AG10803 (cell line): ENCODE results near the gene GLT6D1.

ENCODE experiments used
- DNase-seq: peaks from one replicate; pipeline ENCODE4 v3.0.0; 2010; ENCODE audit warnings: low read depth
- H3K4me3 ChIP-seq: 2 replicates; pipeline ENCODE4 v1.5.1; 2011; ENCODE audit warnings: mild to moderate bottlenecking, low read length, control low read depth
- TF ChIP-seq, protein P1 (sequence below): conservative IDR thresholded peaks from 2 replicates; pipeline ENCODE4 v1.5.1; 2011; ENCODE audit warnings: mild to moderate bottlenecking, low read length, control low read depth, inconsistent platforms

The GLT6D1 gene

DNA sequence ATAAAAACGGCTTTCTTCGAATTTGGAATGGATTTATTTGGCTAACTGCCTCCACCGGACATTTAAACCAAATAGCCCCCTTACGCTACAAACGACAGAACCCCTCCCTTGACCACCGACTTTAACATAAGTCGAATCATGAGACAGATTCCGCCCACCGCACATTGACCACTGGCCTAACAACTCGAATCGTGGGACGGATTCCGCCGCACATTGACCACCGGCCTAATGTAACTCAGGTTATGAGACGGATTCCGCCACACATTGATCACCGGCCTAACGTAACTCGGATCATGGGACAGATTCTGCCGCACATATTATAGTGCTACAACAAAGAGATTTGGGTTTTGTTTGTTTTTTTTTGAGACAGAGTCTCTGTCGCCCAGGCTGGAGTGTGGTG, 21.1 kb upstream of the GLT6D1 start:
- DNase-seq: no peak
- TF ChIP-seq, protein P1, sequence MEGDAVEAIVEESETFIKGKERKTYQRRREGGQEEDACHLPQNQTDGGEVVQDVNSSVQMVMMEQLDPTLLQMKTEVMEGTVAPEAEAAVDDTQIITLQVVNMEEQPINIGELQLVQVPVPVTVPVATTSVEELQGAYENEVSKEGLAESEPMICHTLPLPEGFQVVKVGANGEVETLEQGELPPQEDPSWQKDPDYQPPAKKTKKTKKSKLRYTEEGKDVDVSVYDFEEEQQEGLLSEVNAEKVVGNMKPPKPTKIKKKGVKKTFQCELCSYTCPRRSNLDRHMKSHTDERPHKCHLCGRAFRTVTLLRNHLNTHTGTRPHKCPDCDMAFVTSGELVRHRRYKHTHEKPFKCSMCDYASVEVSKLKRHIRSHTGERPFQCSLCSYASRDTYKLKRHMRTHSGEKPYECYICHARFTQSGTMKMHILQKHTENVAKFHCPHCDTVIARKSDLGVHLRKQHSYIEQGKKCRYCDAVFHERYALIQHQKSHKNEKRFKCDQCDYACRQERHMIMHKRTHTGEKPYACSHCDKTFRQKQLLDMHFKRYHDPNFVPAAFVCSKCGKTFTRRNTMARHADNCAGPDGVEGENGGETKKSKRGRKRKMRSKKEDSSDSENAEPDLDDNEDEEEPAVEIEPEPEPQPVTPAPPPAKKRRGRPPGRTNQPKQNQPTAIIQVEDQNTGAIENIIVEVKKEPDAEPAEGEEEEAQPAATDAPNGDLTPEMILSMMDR: no peak
- no peak overlapping the region for H3K4me3 ChIP-seq

DNA sequence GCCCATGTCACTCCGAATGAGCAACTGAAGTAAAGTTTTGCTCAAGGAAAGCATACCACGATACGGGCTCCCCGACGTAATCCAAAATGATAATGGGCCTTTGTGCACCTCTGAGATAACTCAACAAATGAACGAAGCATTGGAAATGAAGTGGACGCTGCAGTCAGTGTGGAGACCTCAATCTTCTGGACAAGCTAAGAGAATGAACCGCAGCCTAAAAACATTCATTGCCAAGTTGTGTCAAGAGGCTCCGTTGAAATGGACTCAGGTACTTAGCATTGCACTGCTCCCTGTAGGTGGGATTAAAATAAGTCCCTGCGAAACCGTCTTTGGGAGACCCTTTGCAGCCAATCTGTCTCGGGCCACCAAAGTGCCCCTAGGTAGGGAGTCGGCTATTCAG, 19.9 kb upstream of the GLT6D1 start:
- no peak overlapping the region for H3K4me3 ChIP-seq
- no peak for DNase-seq
- TF ChIP-seq, protein P1: no peak

DNA sequence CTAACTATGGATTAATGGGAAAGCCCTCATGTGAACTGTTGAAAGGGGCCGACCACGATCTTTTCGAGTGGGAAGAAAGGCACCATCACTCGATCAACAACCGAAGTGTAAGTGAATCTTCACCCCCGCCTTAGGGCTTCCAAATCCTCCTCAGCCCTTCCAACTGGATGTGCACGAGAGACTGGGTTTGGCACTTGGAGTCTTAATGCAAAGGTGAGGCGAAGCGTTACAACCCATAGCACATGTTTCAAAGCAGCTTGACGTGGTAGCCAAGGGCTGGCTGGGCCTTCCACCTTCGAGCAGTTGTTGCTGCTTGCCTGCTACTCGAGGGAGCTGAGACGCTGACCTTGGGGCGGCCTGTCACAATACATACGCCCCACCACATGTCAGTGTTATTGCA, 18.1 kb upstream of the GLT6D1 start:
- TF ChIP-seq, protein P1: no peak
- no peak overlapping the region for H3K4me3 ChIP-seq
- no peak for DNase-seq

DNA sequence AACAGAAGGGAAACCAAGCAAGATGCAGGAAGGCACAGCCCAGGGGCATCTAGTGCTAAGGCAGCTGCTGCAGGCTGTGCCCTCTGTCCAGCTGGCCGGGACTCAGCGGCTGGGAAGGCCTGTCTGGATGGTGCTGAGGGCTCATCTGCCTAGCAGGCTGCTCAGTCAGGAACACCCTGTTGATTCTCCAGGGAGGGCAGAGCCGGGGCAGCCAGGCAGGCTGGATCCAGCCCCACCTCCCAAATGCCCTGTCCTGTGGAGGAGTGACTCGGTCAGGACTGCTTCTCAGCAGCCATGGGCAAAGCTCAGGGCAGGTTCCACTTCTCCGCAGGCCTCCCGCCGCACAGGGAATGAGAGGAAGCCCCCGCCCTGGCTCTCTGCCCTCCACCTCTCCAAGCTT, 16.0 kb upstream of the GLT6D1 start:
- DNase-seq: no peak
- no peak overlapping the region for H3K4me3 ChIP-seq
- TF ChIP-seq, protein P1: no peak

DNA sequence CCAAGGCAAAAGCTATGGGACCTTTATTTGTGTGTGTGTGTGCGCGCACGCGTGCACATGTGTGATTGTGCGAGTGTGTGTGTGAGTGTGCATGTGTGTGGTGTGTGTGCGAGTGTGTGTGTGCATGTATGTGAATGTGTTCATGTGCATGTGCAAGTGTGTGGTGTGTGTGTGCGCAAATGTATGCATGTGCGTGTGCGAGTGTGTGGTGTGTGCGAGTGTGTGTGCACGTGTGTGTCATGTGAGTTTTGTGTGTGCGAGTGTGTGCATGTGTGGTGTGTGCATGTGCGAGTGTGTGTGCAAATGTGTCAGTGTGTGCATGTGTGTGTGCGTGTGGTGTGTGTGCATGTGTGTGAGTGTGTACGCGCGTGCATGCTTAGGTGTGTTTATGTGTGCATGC, 11.1 kb upstream of the GLT6D1 start:
- no peak for DNase-seq
- no peak overlapping the region for H3K4me3 ChIP-seq
- TF ChIP-seq, protein P1: no peak

DNA sequence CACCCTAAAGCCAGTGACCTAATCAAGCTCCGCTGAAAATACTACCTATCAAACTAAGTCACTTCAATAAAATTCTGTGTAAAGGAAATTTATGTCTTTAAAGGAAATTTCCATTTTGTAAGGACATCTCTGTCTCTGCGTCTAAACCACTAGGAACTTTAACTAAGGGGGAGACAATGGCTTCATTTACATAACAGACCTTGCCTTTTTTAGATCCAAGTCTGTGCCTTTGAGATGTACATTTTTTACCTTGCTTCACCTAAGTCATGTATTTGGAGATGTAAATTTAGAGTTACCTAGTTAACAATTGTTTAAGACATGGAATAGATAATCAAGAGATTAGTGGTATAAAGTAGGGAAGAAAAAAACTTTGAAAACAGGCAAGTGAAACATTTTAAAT, 10.2 kb upstream of the GLT6D1 start:
- H3K4me3 ChIP-seq: no peak overlapping the region
- TF ChIP-seq, protein P1: no peak
- no peak for DNase-seq

DNA sequence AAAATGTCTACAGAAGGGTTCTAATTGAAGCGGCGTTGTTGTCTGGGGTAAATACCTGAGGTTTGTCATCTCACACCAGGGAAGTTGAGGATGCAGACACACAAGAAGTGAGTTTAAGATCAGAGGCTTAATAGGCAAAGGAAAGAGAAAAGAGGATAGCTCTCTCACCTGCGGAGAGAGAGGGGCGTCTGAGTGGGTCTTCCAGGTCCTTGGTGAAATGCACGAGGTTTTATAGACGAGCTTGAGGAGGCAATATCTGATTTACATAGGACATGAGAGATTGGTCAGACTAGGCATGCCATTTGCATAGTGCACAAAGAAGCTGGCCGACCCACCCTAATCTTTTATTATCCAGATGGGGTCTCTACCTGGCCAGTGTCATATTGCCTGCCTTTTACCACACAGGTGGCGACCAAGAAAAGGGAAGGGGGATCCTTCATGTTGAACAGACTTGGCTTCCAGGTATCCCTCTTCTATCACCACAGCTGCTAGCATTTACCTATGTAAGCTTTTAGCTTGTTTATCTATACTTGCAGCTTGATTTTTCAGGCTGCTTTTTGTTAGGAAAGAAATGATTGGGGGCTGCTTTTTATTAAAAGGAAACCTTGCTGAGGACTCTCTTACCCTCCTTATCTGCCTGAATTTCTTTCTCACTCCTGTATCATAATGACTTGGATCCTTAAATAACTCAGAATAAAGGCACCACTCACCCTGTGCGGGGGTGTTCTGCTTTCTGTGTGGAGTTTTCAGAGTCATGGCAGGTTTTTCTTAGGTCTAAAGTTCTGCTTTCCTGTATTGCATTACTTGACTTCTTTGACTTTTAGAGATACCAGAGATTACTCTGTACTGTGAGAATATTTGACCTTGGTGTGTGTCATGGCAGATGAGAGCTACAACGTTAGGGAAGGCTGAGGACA, 9.4 kb upstream of the GLT6D1 start:
- no peak for DNase-seq
- H3K4me3 ChIP-seq: no peak overlapping the region
- TF ChIP-seq, protein P1: no peak
